Stimulated activated CD4-positive, alpha-beta T cell treated with anti-CD3 and anti-CD28 coated beads, Interleukin-4, amount 100 ng/mL, for 24 hours (primary cell): ENCODE data around the gene CYP2W1.
A peak's percentile ranks its signal among the peaks of the same experiment; 100 is the strongest.

ENCODE experiments used
- DNase-seq: peaks from one replicate; pipeline ENCODE4 v3.0.0-alpha.2; 2020

The CYP2W1 gene

GRCh38 chr7:984361-985126, 1.6 kb downstream of the CYP2W1 start:
- DNase-seq: no peak

- no peak for DNase-seq
These were observed 2.1 kb downstream of the CYP2W1 start for GRCh38 chr7:985127-985416.

GRCh38 chr7:985915-986741, 3.1 kb downstream of the CYP2W1 start:
- DNase-seq: no peak

GRCh38 chr7:986766-987751, 4.1 kb downstream of the CYP2W1 start:
- no peak for DNase-seq

GRCh38 chr7:987909-988308, 4.9 kb downstream of the CYP2W1 start:
- DNase-seq: no peak

- DNase-seq: no peak
These were observed 5.5 kb downstream of the CYP2W1 start for GRCh38 chr7:988426-988911.

- no peak for DNase-seq
These were observed 6.1 kb downstream of the CYP2W1 start for GRCh38 chr7:988963-989529.

- no peak for DNase-seq
These were observed 7.5 kb downstream of the CYP2W1 start for GRCh38 chr7:990352-990932.

- no peak for DNase-seq
These were observed 8.2 kb downstream of the CYP2W1 start for GRCh38 chr7:990933-991728.

GRCh38 chr7:991729-992656, 9.0 kb downstream of the CYP2W1 start:
- DNase-seq: no peak

GRCh38 chr7:992709-993607, 10.0 kb downstream of the CYP2W1 start:
- DNase-seq: peak; percentile 95

- DNase-seq: no peak
These were observed 11.8 kb downstream of the CYP2W1 start for GRCh38 chr7:994592-995308.

- no peak for DNase-seq
These were observed 12.6 kb downstream of the CYP2W1 start for GRCh38 chr7:995571-995970.

GRCh38 chr7:996079-996872, 13.3 kb downstream of the CYP2W1 start:
- DNase-seq: no peak

GRCh38 chr7:997404-998395, 14.7 kb downstream of the CYP2W1 start:
- DNase-seq: no peak

- DNase-seq: no peak
These were observed 16.3 kb downstream of the CYP2W1 start for GRCh38 chr7:999149-999879.
